ENCODE measurements around the gene GCC2. TPM values are rescaled to one million over a fixed set of nuclear protein-coding genes. Genes with fewer than 3 reads are reported as not detected.
"Not testable (repeated sequence)": the region's sequence is repeated elsewhere in the genome, so short reads cannot be mapped to it uniquely, and the experiment has no call there.

Gene GCC2
- total RNA-seq, 2 donors from 2014 or later, result 32.4 to 62.9 TPM

DNA sequence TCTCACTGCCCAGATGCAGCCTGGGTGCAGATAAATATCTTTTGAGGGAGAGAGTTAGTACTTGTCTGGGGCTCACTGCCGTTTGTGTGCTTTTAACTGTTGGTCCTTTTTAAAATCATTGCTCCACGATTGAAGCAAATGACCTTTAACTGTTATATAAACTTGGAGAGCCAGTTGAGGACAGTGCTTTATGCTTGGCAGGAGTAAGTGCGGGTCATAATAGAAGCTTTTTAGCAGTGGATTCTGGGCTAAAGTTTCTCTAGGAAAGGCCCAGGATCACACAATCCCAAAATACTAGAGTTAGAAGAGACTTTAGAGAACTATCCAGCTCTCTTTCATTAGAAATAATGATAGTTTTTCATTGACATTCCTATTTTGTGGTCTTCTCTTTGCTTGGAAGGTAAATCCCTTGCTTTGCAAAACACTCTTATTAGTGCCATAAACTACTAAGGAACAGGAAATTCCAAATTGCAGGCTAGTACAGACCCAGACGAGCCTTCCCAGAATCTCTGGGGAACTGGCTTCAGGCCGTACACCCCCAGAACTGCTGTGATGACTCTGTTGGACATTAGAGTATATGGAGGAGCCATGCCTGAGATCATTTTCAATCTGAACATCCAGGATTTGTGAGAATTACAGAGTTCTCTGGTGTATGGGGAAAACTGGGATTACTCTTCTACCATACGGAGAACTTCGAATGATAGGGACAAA, 104.4 kb downstream of the GCC2 start:
- H3K9me3 Mint-ChIP-seq, result no peaks in the 10 kb centered on the region
- H3K27me3 Mint-ChIP-seq, result no peaks in the 10 kb centered on the region
- H3K36me3 Mint-ChIP-seq (ENCODE audit: low read depth), result no peaks in the 10 kb centered on the region
- no peak for ATAC-seq (replicated peaks)
- H3K4me1 Mint-ChIP-seq, result no peaks in the 10 kb centered on the region
- H3K4me3 Mint-ChIP-seq, result no peak overlapping the region
- no peak overlapping the region for H3K27ac Mint-ChIP-seq

DNA sequence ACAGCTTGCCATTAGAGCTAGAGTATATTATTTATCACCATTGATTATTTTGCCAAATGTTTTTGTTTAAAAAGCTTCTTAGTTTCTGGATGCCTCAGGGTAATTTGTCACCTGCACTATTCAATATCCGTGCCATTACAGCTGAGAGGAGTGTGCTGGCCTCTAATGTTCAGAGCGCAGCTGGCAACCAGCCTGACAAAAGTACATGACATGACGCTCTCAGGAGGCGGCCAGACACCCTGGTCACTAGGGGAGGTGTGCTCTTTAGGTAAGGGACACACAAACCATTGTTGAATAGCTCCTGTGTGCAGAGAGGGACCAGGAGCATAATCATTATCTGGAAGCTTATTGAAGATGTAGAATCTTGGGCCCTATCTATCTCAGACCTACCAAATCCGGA, 105.5 kb downstream of the GCC2 start:
- Mint-ChIP-seq H3K9me3 (no peaks in the 10 kb centered on the region), H3K36me3 (ENCODE audit: low read depth) (no peaks in the 10 kb centered on the region), H3K27me3 (no peaks in the 10 kb centered on the region), H3K4me3 (no peak overlapping the region), H3K4me1 (no peaks in the 10 kb centered on the region), H3K27ac (no peak overlapping the region)
- ATAC-seq (replicated peaks), result no peak

DNA sequence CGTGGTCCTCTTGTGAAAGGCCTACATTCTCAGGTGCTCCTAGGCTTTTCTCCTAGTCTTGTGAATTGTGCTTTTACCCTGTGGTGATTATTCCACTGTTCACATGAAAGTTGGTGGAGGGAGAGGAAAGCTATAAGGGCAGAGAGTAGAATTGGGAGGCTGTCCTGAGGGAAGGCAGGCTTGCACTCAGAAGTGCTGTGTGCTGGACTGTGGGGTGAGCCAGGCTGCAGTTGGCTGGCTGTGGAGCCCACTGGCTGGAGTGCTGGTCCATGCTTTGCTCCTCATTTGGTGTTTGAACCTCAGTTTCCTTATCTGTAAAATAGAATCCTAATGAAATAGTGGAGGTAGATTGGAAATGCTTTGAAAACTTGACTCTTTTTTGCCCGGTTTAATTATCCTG, 106.6 kb downstream of the GCC2 start:
- no peaks in the 10 kb centered on the region for H3K9me3 Mint-ChIP-seq
- ATAC-seq (replicated peaks), result no peak
- H3K27ac Mint-ChIP-seq, result no peak overlapping the region
- no peak overlapping the region for H3K4me3 Mint-ChIP-seq
- peaks cover 5% of the 10 kb centered on the region for H3K4me1 Mint-ChIP-seq
- H3K36me3 Mint-ChIP-seq (ENCODE audit: low read depth), result no peaks in the 10 kb centered on the region
- no peaks in the 10 kb centered on the region for H3K27me3 Mint-ChIP-seq

DNA sequence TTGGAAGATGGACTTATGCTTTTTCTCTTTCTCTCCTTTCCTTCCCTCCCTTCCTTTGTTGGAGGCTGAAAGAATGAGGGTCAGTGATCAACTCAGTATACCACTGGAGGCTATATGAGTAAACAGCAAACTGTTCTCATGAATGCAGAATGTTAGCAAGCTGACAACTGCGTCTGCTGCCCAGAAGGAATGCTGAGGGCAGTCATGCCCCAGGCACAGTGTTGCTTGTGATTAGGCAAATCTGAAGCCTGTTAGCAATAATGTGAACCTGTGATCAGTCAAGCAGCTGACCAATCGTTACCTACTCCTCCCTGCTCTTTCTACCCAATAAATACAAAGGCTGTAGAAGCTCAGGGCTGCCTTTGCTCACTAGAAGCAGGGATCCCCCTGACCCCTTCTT, 107.6 kb downstream of the GCC2 start:
- not testable (repeated sequence) for H3K27ac Mint-ChIP-seq; H3K9me3 Mint-ChIP-seq; H3K4me3 Mint-ChIP-seq; H3K27me3 Mint-ChIP-seq; H3K4me1 Mint-ChIP-seq; ATAC-seq (replicated peaks); H3K36me3 Mint-ChIP-seq (ENCODE audit: low read depth)

Other genes starting within 250 kb of the GCC2 start
- gene SULT1C3, start 209.2 kb upstream of the GCC2 start, total RNA-seq, result not detected
- not detected for gene SULT1C2, start 160.3 kb upstream of the GCC2 start, total RNA-seq
- gene SULT1C4, start 71.3 kb upstream of the GCC2 start, total RNA-seq, result not detected
- gene LIMS1, start 85.3 kb downstream of the GCC2 start, total RNA-seq, result 100 to 1,000 TPM; 146 to 186 TPM

Measured in activated T-helper 17 cell treated with anti-CD3 and anti-CD28 coated beads, Interleukin-2, amount 50 U/mL, for 72 hours (primary cell).